Body of pancreas (tissue), 4 donors: ENCODE data around the gene CCDC179.

ENCODE experiments used
- POLR2A ChIP-seq, 3 donors: fragments of 450-650 bp; IDR thresholded peaks; one replicate each; pipeline ENCODE4 v1.6.1; 2016; ENCODE audit warnings: antibody characterized with exemption in 3 of 3, mild to moderate bottlenecking in 2 of 3
- TF ChIP-seq, protein P1 (sequence below), 7 experiments: fragments of 450-650 bp in 4 of 7; fragments of 200-600 bp in 3 of 7; sonication (generic) in 3 of 7; IDR thresholded peaks; one replicate each; pipeline ENCODE4 v1.5.1; 2016 to 2019; ENCODE audit warnings: antibody characterized with exemption in 7 of 7

GRCh38 chr11:22879630-22880029 is 19.4 kb upstream of the CCDC179 start:
- TF ChIP-seq, protein P1, sequence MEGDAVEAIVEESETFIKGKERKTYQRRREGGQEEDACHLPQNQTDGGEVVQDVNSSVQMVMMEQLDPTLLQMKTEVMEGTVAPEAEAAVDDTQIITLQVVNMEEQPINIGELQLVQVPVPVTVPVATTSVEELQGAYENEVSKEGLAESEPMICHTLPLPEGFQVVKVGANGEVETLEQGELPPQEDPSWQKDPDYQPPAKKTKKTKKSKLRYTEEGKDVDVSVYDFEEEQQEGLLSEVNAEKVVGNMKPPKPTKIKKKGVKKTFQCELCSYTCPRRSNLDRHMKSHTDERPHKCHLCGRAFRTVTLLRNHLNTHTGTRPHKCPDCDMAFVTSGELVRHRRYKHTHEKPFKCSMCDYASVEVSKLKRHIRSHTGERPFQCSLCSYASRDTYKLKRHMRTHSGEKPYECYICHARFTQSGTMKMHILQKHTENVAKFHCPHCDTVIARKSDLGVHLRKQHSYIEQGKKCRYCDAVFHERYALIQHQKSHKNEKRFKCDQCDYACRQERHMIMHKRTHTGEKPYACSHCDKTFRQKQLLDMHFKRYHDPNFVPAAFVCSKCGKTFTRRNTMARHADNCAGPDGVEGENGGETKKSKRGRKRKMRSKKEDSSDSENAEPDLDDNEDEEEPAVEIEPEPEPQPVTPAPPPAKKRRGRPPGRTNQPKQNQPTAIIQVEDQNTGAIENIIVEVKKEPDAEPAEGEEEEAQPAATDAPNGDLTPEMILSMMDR (IDR thresholded peaks at IDR 0.05) = no peak
- TF ChIP-seq POLR2A (IDR thresholded peaks at IDR 0.05) = no peak
